ENCODE data around the gene PKD2L1.

PKD2L1 gene

GRCh38 chr10:100364735-100365391 is 34.8 kb upstream of the PKD2L1 start:
- no peaks in the 10 kb centered on the region for H3K9me3 ChIP-seq (ENCODE audit: control insufficient read depth, insufficient read depth, low read length)
- no peak overlapping the region for H3K9ac ChIP-seq (ENCODE audit: low read depth, low read length)
- H3K27me3 ChIP-seq (ENCODE audit: control insufficient read depth, insufficient read depth, low read length): no peaks in the 10 kb centered on the region

GRCh38 chr10:100364175-100364574 is 34.1 kb upstream of the PKD2L1 start:
- H3K9ac ChIP-seq (ENCODE audit: low read depth, low read length): no peak overlapping the region
- no peaks in the 10 kb centered on the region for H3K9me3 ChIP-seq (ENCODE audit: control insufficient read depth, insufficient read depth, low read length)
- H3K36me3 ChIP-seq (ENCODE audit: control insufficient read depth, insufficient read depth, low read length): peaks cover 31% of the 10 kb centered on the region
- no peak overlapping the region for H3K4me3 ChIP-seq (ENCODE audit: low read depth, low read length)
- no peaks in the 10 kb centered on the region for H3K27me3 ChIP-seq (ENCODE audit: control insufficient read depth, insufficient read depth, low read length)
- H3K4me1 ChIP-seq (ENCODE audit: control insufficient read depth, insufficient read depth, low read length): no peaks in the 10 kb centered on the region

More at GRCh38 chr10:100364735-100365391, 34.8 kb upstream of the PKD2L1 start:
- Histone ChIP-seq H3K4me3 (ENCODE audit: low read depth, low read length) (no peak overlapping the region), H3K4me1 (ENCODE audit: control insufficient read depth, insufficient read depth, low read length) (no peaks in the 10 kb centered on the region), H3K36me3 (ENCODE audit: control insufficient read depth, insufficient read depth, low read length) (peaks cover 24% of the 10 kb centered on the region)

- Histone ChIP-seq H3K36me3 (ENCODE audit: control insufficient read depth, insufficient read depth, low read length) (peaks cover 37% of the 10 kb centered on the region), H3K27me3 (ENCODE audit: control insufficient read depth, insufficient read depth, low read length) (no peaks in the 10 kb centered on the region), H3K9me3 (ENCODE audit: control insufficient read depth, insufficient read depth, low read length) (no peaks in the 10 kb centered on the region), H3K9ac (ENCODE audit: low read depth, low read length) (no peak overlapping the region), H3K4me1 (ENCODE audit: control insufficient read depth, insufficient read depth, low read length) (no peaks in the 10 kb centered on the region), H3K4me3 (ENCODE audit: low read depth, low read length) (no peak overlapping the region)
These were observed 32.8 kb upstream of the PKD2L1 start for GRCh38 chr10:100362570-100363496.

- Histone ChIP-seq H3K9ac (ENCODE audit: low read depth, low read length) (no peak overlapping the region), H3K4me3 (ENCODE audit: low read depth, low read length) (no peak overlapping the region), H3K9me3 (ENCODE audit: control insufficient read depth, insufficient read depth, low read length) (no peaks in the 10 kb centered on the region), H3K36me3 (ENCODE audit: control insufficient read depth, insufficient read depth, low read length) (peaks cover 56% of the 10 kb centered on the region), H3K4me1 (ENCODE audit: control insufficient read depth, insufficient read depth, low read length) (no peaks in the 10 kb centered on the region), H3K27me3 (ENCODE audit: control insufficient read depth, insufficient read depth, low read length) (no peaks in the 10 kb centered on the region)
These were observed 30.2 kb upstream of the PKD2L1 start for GRCh38 chr10:100360234-100360633.

- peaks cover 62% of the 10 kb centered on the region for H3K36me3 ChIP-seq (ENCODE audit: control insufficient read depth, insufficient read depth, low read length)
These were observed 29.6 kb upstream of the PKD2L1 start for GRCh38 chr10:100359529-100360150.

GRCh38 chr10:100359030-100359432 is 29.0 kb upstream of the PKD2L1 start:
- peaks cover 66% of the 10 kb centered on the region for H3K36me3 ChIP-seq (ENCODE audit: control insufficient read depth, insufficient read depth, low read length)
- no peaks in the 10 kb centered on the region for H3K4me1 ChIP-seq (ENCODE audit: control insufficient read depth, insufficient read depth, low read length)
- no peak overlapping the region for H3K9ac ChIP-seq (ENCODE audit: low read depth, low read length)
- H3K4me3 ChIP-seq (ENCODE audit: low read depth, low read length): no peak overlapping the region
- H3K9me3 ChIP-seq (ENCODE audit: control insufficient read depth, insufficient read depth, low read length): no peaks in the 10 kb centered on the region
- no peaks in the 10 kb centered on the region for H3K27me3 ChIP-seq (ENCODE audit: control insufficient read depth, insufficient read depth, low read length)

More at GRCh38 chr10:100359529-100360150, 29.6 kb upstream of the PKD2L1 start:
- H3K9ac ChIP-seq (ENCODE audit: low read depth, low read length): no peak overlapping the region
- no peaks in the 10 kb centered on the region for H3K9me3 ChIP-seq (ENCODE audit: control insufficient read depth, insufficient read depth, low read length)
- H3K4me3 ChIP-seq (ENCODE audit: low read depth, low read length): no peak overlapping the region
- H3K4me1 ChIP-seq (ENCODE audit: control insufficient read depth, insufficient read depth, low read length): no peaks in the 10 kb centered on the region
- H3K27me3 ChIP-seq (ENCODE audit: control insufficient read depth, insufficient read depth, low read length): no peaks in the 10 kb centered on the region

GRCh38 chr10:100357059-100357858 is 27.2 kb upstream of the PKD2L1 start:
- Histone ChIP-seq H3K4me1 (ENCODE audit: control insufficient read depth, insufficient read depth, low read length) (no peaks in the 10 kb centered on the region), H3K36me3 (ENCODE audit: control insufficient read depth, insufficient read depth, low read length) (peaks cover 70% of the 10 kb centered on the region), H3K9me3 (ENCODE audit: control insufficient read depth, insufficient read depth, low read length) (no peaks in the 10 kb centered on the region), H3K9ac (ENCODE audit: low read depth, low read length) (no peak overlapping the region), H3K27me3 (ENCODE audit: control insufficient read depth, insufficient read depth, low read length) (no peaks in the 10 kb centered on the region), H3K4me3 (ENCODE audit: low read depth, low read length) (no peak overlapping the region)

- no peaks in the 10 kb centered on the region for H3K27me3 ChIP-seq (ENCODE audit: control insufficient read depth, insufficient read depth, low read length)
- no peak overlapping the region for H3K4me3 ChIP-seq (ENCODE audit: low read depth, low read length)
- no peak overlapping the region for H3K9ac ChIP-seq (ENCODE audit: low read depth, low read length)
- no peaks in the 10 kb centered on the region for H3K4me1 ChIP-seq (ENCODE audit: control insufficient read depth, insufficient read depth, low read length)
- no peaks in the 10 kb centered on the region for H3K9me3 ChIP-seq (ENCODE audit: control insufficient read depth, insufficient read depth, low read length)
- peaks cover 78% of the 10 kb centered on the region for H3K36me3 ChIP-seq (ENCODE audit: control insufficient read depth, insufficient read depth, low read length)
These were observed 26.3 kb upstream of the PKD2L1 start for GRCh38 chr10:100356067-100357017.

- no peaks in the 10 kb centered on the region for H3K9me3 ChIP-seq (ENCODE audit: control insufficient read depth, insufficient read depth, low read length)
- no peak overlapping the region for H3K9ac ChIP-seq (ENCODE audit: low read depth, low read length)
- H3K4me1 ChIP-seq (ENCODE audit: control insufficient read depth, insufficient read depth, low read length): no peaks in the 10 kb centered on the region
- no peaks in the 10 kb centered on the region for H3K27me3 ChIP-seq (ENCODE audit: control insufficient read depth, insufficient read depth, low read length)
- H3K4me3 ChIP-seq (ENCODE audit: low read depth, low read length): no peak overlapping the region
- H3K36me3 ChIP-seq (ENCODE audit: control insufficient read depth, insufficient read depth, low read length): peaks cover 81% of the 10 kb centered on the region
These were observed 25.1 kb upstream of the PKD2L1 start for GRCh38 chr10:100355086-100355485.

- H3K36me3 ChIP-seq (ENCODE audit: control insufficient read depth, insufficient read depth, low read length): peaks cover 81% of the 10 kb centered on the region
- peaks cover 4% of the 10 kb centered on the region for H3K4me1 ChIP-seq (ENCODE audit: control insufficient read depth, insufficient read depth, low read length)
- H3K27me3 ChIP-seq (ENCODE audit: control insufficient read depth, insufficient read depth, low read length): no peaks in the 10 kb centered on the region
- H3K4me3 ChIP-seq (ENCODE audit: low read depth, low read length): no peak overlapping the region
- no peak overlapping the region for H3K9ac ChIP-seq (ENCODE audit: low read depth, low read length)
- no peaks in the 10 kb centered on the region for H3K9me3 ChIP-seq (ENCODE audit: control insufficient read depth, insufficient read depth, low read length)
These were observed 23.9 kb upstream of the PKD2L1 start for GRCh38 chr10:100353770-100354485.

All from iPS-15b (cell line).